MG63 (cell line): ENCODE data around the gene DIDO1. TPM values are rescaled to one million over a fixed set of nuclear protein-coding genes. Genes with fewer than 3 reads are reported as not detected.

Experiments used
- DNase-seq: peaks from one replicate; pipeline ENCODE4 v3.0.0-alpha.2; 2020
- H3K27me3 ChIP-seq: fragments of 250-450 bp; sonication (Bioruptor Pico); 2 replicates; pipeline ENCODE4 v1.5.1; 2020; ENCODE audit warnings: mild to moderate bottlenecking, moderate library complexity
- H3K36me3 ChIP-seq: fragments of 250-450 bp; sonication (Bioruptor Pico); 2 replicates; pipeline ENCODE4 v1.5.1; 2020; ENCODE audit warnings: mild to moderate bottlenecking, moderate library complexity
- H3K4me3 ChIP-seq: fragments of 250-450 bp; sonication (Bioruptor Pico); 2 replicates; pipeline ENCODE4 v1.5.1; 2020; ENCODE audit warnings: mild to moderate bottlenecking, moderate library complexity
- H3K9me3 ChIP-seq: fragments of 250-450 bp; sonication (Bioruptor Pico); 2 replicates; pipeline ENCODE4 v1.5.1; 2020; ENCODE audit warnings: mild to moderate bottlenecking, moderate library complexity
- total RNA-seq: library from RNA; depleted of rRNA; stranded (reverse); fragments of >200 nt; shearing (Covaris generic); gene quantifications from 2 replicates; pipeline ENCODE4 v1.2.3, GENCODE V29; 2014; ENCODE audit warnings: low replicate concordance

The DIDO1 gene
- total RNA-seq, 1 experiment from 2014 or later: 21.2 TPM

- no peak for DNase-seq
- Histone ChIP-seq H3K27me3 (no peaks in the 10 kb centered on the region), H3K36me3 (peaks cover 85% of the 10 kb centered on the region), H3K4me3 (no peak overlapping the region), H3K9me3 (no peaks in the 10 kb centered on the region)
Measured at GRCh38 chr20:62943396-62943795, 17.1 kb upstream of the DIDO1 start.

- DNase-seq: no peak
- Histone ChIP-seq H3K4me3 (no peak overlapping the region), H3K36me3 (peaks cover 77% of the 10 kb centered on the region), H3K27me3 (no peaks in the 10 kb centered on the region), H3K9me3 (no peaks in the 10 kb centered on the region)
Measured at GRCh38 chr20:62942456-62942855, 16.2 kb upstream of the DIDO1 start.

GRCh38 chr20:62941792-62942191 is 15.5 kb upstream of the DIDO1 start:
- Histone ChIP-seq H3K36me3 (peaks cover 76% of the 10 kb centered on the region), H3K4me3 (no peak overlapping the region), H3K9me3 (no peaks in the 10 kb centered on the region), H3K27me3 (no peaks in the 10 kb centered on the region)
- DNase-seq: no peak

GRCh38 chr20:62940875-62941274 is 14.6 kb upstream of the DIDO1 start:
- peaks cover 75% of the 10 kb centered on the region for H3K36me3 ChIP-seq
- H3K9me3 ChIP-seq: no peaks in the 10 kb centered on the region
- no peaks in the 10 kb centered on the region for H3K27me3 ChIP-seq
- DNase-seq: no peak
- no peak overlapping the region for H3K4me3 ChIP-seq

GRCh38 chr20:62938105-62938888 is 12.0 kb upstream of the DIDO1 start, which contains the start of gene GID8:
Gene GID8, plus strand, starts transcription at chr20:62938147. Its CDS starts 3,356 bp downstream, at chr20:62941503.
- Histone ChIP-seq H3K4me3 (peak within 1 kb of the TSS; percentile 100), H3K36me3 (peaks cover 77% of the 10 kb centered on the region)

GRCh38 chr20:62937268-62938104 is 11.2 kb upstream of the DIDO1 start:
- Histone ChIP-seq H3K36me3 (peaks cover 75% of the 10 kb centered on the region), H3K4me3 (peak overlapping the region; percentile 100), H3K27me3 (no peaks in the 10 kb centered on the region), H3K9me3 (no peaks in the 10 kb centered on the region)
- peak; percentile 97 for DNase-seq

More at GRCh38 chr20:62938105-62938888, 12.0 kb upstream of the DIDO1 start, which contains the start of gene GID8:
- H3K9me3 ChIP-seq: no peaks in the 10 kb centered on the region
- DNase-seq: peak; percentile 56
- H3K27me3 ChIP-seq: no peaks in the 10 kb centered on the region

- DNase-seq: no peak
- no peaks in the 10 kb centered on the region for H3K9me3 ChIP-seq
- peak overlapping the region; percentile 100 for H3K4me3 ChIP-seq
- no peaks in the 10 kb centered on the region for H3K27me3 ChIP-seq
- H3K36me3 ChIP-seq: peaks cover 67% of the 10 kb centered on the region
Measured at GRCh38 chr20:62935968-62936585, 9.8 kb upstream of the DIDO1 start.

GRCh38 chr20:62935204-62935967 is 9.1 kb upstream of the DIDO1 start:
- Histone ChIP-seq H3K36me3 (peaks cover 61% of the 10 kb centered on the region), H3K4me3 (no peak overlapping the region; the same call in 1 of the 2 replicates), H3K9me3 (no peaks in the 10 kb centered on the region), H3K27me3 (no peaks in the 10 kb centered on the region)
- no peak for DNase-seq

- Histone ChIP-seq H3K27me3 (no peaks in the 10 kb centered on the region), H3K4me3 (no peak overlapping the region), H3K9me3 (no peaks in the 10 kb centered on the region), H3K36me3 (peaks cover 53% of the 10 kb centered on the region)
- no peak for DNase-seq
Measured at GRCh38 chr20:62933966-62934365, 7.7 kb upstream of the DIDO1 start.

- no peaks in the 10 kb centered on the region for H3K27me3 ChIP-seq
- peaks cover 44% of the 10 kb centered on the region for H3K36me3 ChIP-seq
- no peak for DNase-seq
- H3K4me3 ChIP-seq: no peak overlapping the region
- no peaks in the 10 kb centered on the region for H3K9me3 ChIP-seq
Measured at GRCh38 chr20:62931464-62931863, 5.2 kb upstream of the DIDO1 start.

GRCh38 chr20:62929051-62929538 is 2.8 kb upstream of the DIDO1 start:
- H3K9me3 ChIP-seq: no peaks in the 10 kb centered on the region
- no peaks in the 10 kb centered on the region for H3K27me3 ChIP-seq
- no peak for DNase-seq
- no peak overlapping the region for H3K4me3 ChIP-seq
- H3K36me3 ChIP-seq: peaks cover 25% of the 10 kb centered on the region

- Histone ChIP-seq H3K4me3 (no peak overlapping the region), H3K36me3 (peaks cover 18% of the 10 kb centered on the region), H3K9me3 (no peaks in the 10 kb centered on the region), H3K27me3 (no peaks in the 10 kb centered on the region)
- no peak for DNase-seq
Measured at GRCh38 chr20:62928246-62928939, 2.1 kb upstream of the DIDO1 start.

GRCh38 chr20:62927128-62927705 is 912 bp upstream of the DIDO1 start:
- DNase-seq: no peak
- peak overlapping the region; percentile 88 for H3K4me3 ChIP-seq
- no peaks in the 10 kb centered on the region for H3K9me3 ChIP-seq
- H3K27me3 ChIP-seq: no peaks in the 10 kb centered on the region
- H3K36me3 ChIP-seq: peaks cover 8% of the 10 kb centered on the region

- DNase-seq: peak; percentile 54
- H3K36me3 ChIP-seq: peaks cover 5% of the 10 kb centered on the region
- H3K9me3 ChIP-seq: no peaks in the 10 kb centered on the region
- H3K4me3 ChIP-seq: peak overlapping the region; percentile 88
- no peaks in the 10 kb centered on the region for H3K27me3 ChIP-seq
Measured at GRCh38 chr20:62925420-62926228, 681 bp downstream of the DIDO1 start.

GRCh38 chr20:62925076-62925419 is 1.3 kb downstream of the DIDO1 start:
- no peaks in the 10 kb centered on the region for H3K27me3 ChIP-seq
- DNase-seq: no peak
- H3K36me3 ChIP-seq: peaks cover 7% of the 10 kb centered on the region
- no peaks in the 10 kb centered on the region for H3K9me3 ChIP-seq
- H3K4me3 ChIP-seq: peak overlapping the region; percentile 88
